GM04503 (cell line): ENCODE measurements around the gene NBPF3.
"Not testable (repeated sequence)": the region's sequence is repeated elsewhere in the genome, so short reads cannot be mapped to it uniquely, and the experiment has no call there.

ENCODE experiments used
- DNase-seq: peaks from one replicate; pipeline ENCODE4 v3.0.0-alpha.2; 2012; ENCODE audit warnings: low read depth

Gene NBPF3

GRCh38 chr1:21438646-21439312, 1.2 kb upstream of the NBPF3 start:
- DNase-seq, result not testable (repeated sequence)

- no peak for DNase-seq
Measured at GRCh38 chr1:21439345-21439720, 604 bp upstream of the NBPF3 start.

- DNase-seq, result not testable (repeated sequence)
Measured at GRCh38 chr1:21440630-21441125, 741 bp downstream of the NBPF3 start.

GRCh38 chr1:21446647-21447046, 6.7 kb downstream of the NBPF3 start:
- not testable (repeated sequence) for DNase-seq

GRCh38 chr1:21447311-21447710, 7.4 kb downstream of the NBPF3 start:
- no peak for DNase-seq

GRCh38 chr1:21449906-21450305, 10.0 kb downstream of the NBPF3 start:
- no peak for DNase-seq

GRCh38 chr1:21451212-21451611, 11.3 kb downstream of the NBPF3 start:
- peak; percentile 77 for DNase-seq

GRCh38 chr1:21451981-21452411, 12.1 kb downstream of the NBPF3 start:
- no peak for DNase-seq

- DNase-seq, result peak; percentile 50
Measured at GRCh38 chr1:21453964-21454614, 14.2 kb downstream of the NBPF3 start.

GRCh38 chr1:21454904-21455303, 15.0 kb downstream of the NBPF3 start:
- not testable (repeated sequence) for DNase-seq

- no peak for DNase-seq
Measured at GRCh38 chr1:21457654-21458053, 17.7 kb downstream of the NBPF3 start.

GRCh38 chr1:21465127-21465526, 25.2 kb downstream of the NBPF3 start:
- DNase-seq, result not testable (repeated sequence)

- not testable (repeated sequence) for DNase-seq
Measured at GRCh38 chr1:21467946-21468345, 28.0 kb downstream of the NBPF3 start.

- no peak for DNase-seq
Measured at GRCh38 chr1:21468599-21468998, 28.7 kb downstream of the NBPF3 start.

- DNase-seq, result no peak
Measured at GRCh38 chr1:21469581-21469980, 29.6 kb downstream of the NBPF3 start.

GRCh38 chr1:21472861-21473260, 32.9 kb downstream of the NBPF3 start:
- DNase-seq, result no peak

GRCh38 chr1:21478356-21478755, 38.4 kb downstream of the NBPF3 start:
- DNase-seq, result no peak

- DNase-seq, result not testable (repeated sequence)
Measured at GRCh38 chr1:21483881-21484280, 43.9 kb downstream of the NBPF3 start.

GRCh38 chr1:21489146-21489545, 49.2 kb downstream of the NBPF3 start:
- no peak for DNase-seq

GRCh38 chr1:21490774-21491487, 51.0 kb downstream of the NBPF3 start:
- peak; percentile 68 for DNase-seq

- DNase-seq, result no peak
Measured at GRCh38 chr1:21491488-21492355, 51.8 kb downstream of the NBPF3 start.

GRCh38 chr1:21492356-21492625, 52.4 kb downstream of the NBPF3 start:
- no peak for DNase-seq
